Prostate gland (tissue), 2 donors: ENCODE data around the gene TMTC1.
A peak's percentile ranks its signal among the peaks of the same experiment; 100 is the strongest.

Experiments used
- POLR2AphosphoS5 ChIP-seq: sonication (generic); formaldehyde crosslinking; IDR thresholded peaks from one replicate; pipeline ENCODE4 v1.6.1; 2017; ENCODE audit warnings: antibody characterized with exemption
- TF ChIP-seq, protein P1 (sequence below), 4 experiments: fragments of 200-600 bp in 2 of 4; fragments of 450-650 bp in 2 of 4; sonication (generic) in 2 of 4; IDR thresholded peaks; 1 replicate in 3 of 4; 2 replicates in 1 of 4; pipeline ENCODE4 v1.5.1; 2016 to 2019; ENCODE audit warnings: antibody characterized with exemption in 4 of 4, mild to moderate bottlenecking in 2 of 4, moderate library complexity in 2 of 4

DNA sequence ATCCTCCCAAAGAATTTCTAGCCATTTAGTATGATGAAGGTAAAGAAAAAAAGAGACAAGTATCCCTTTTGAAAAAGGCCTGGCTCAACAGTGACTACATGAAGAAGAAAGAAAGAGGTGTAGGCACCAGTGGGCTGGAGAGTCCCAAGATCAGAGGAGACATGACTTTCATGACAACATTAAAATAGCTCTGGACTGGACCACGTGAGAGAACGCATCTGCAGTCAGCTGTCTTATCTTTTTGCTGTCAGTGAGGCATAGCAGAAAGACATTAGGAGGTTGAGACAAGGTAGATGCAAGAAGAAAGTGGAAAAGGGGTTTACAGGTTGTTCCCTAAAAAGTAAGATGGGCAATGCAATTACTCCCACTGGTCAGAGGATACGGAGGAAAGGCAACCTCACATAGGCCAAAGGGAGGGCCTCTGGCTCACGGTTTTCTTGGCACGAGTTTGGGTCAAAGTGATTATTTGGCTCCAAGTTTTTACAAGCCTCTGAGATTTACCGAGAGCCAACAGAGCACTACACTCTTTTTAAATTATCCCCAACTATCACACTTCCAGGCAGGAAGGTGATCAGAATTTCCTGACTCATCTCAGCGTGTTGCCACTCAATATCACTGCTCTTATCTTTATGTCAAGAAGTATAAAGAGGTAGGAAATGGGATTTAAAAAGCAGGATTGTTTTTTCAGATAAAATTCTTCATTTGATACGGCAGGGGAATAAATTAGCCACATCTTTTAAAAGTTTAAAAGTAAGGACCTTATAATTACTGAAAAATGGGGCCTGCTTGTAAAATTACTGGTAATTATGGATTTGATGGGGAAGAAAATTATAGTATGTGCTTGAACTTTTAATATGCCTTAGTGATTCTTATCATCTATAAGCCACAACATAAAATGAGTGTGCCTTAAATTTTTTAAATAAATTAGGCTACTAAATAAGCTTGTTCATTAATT is 29.2 kb downstream of the TMTC1 start:
- TF ChIP-seq, protein P1, sequence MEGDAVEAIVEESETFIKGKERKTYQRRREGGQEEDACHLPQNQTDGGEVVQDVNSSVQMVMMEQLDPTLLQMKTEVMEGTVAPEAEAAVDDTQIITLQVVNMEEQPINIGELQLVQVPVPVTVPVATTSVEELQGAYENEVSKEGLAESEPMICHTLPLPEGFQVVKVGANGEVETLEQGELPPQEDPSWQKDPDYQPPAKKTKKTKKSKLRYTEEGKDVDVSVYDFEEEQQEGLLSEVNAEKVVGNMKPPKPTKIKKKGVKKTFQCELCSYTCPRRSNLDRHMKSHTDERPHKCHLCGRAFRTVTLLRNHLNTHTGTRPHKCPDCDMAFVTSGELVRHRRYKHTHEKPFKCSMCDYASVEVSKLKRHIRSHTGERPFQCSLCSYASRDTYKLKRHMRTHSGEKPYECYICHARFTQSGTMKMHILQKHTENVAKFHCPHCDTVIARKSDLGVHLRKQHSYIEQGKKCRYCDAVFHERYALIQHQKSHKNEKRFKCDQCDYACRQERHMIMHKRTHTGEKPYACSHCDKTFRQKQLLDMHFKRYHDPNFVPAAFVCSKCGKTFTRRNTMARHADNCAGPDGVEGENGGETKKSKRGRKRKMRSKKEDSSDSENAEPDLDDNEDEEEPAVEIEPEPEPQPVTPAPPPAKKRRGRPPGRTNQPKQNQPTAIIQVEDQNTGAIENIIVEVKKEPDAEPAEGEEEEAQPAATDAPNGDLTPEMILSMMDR (IDR thresholded peaks at IDR 0.05) = no peak
- peak; percentile 35 for TF ChIP-seq POLR2AphosphoS5
